HEK293 (cell line): Measurements from ENCODE around the gene HOXA11.

Experiments
- BCL11B ChIP-seq: fragments of 450-650 bp; formaldehyde crosslinking; IDR thresholded peaks from 2 replicates; pipeline ENCODE4 v1.5.1; 2016; ENCODE audit warnings: low read depth, missing biosample characterization, missing genetic modification characterization
- GLI2 ChIP-seq: fragments of 450-650 bp; formaldehyde crosslinking; IDR thresholded peaks from 2 replicates; pipeline ENCODE4; 2017; ENCODE audit warnings: missing biosample characterization, missing genetic modification characterization, low read depth, borderline replicate concordance
- OVOL3 ChIP-seq: fragments of 450-650 bp; formaldehyde crosslinking; IDR thresholded peaks from 2 replicates; pipeline ENCODE4 v1.5.1; 2016; ENCODE audit warnings: missing biosample characterization, missing genetic modification characterization
- RBAK ChIP-seq: fragments of 450-650 bp; formaldehyde crosslinking; IDR thresholded peaks from 2 replicates; pipeline ENCODE4 v1.5.1; 2016; ENCODE audit warnings: missing biosample characterization, missing genetic modification characterization
- ZBTB8A ChIP-seq: fragments of 450-650 bp; formaldehyde crosslinking; IDR thresholded peaks from 2 replicates; pipeline ENCODE4 v1.5.1; 2016; ENCODE audit warnings: missing biosample characterization, missing genetic modification characterization
- ZEB2 ChIP-seq: fragments of 450-650 bp; formaldehyde crosslinking; IDR thresholded peaks from 2 replicates; pipeline ENCODE4 v1.5.1; 2016; ENCODE audit warnings: missing biosample characterization, missing genetic modification characterization
- ZFP37 ChIP-seq: fragments of 450-650 bp; formaldehyde crosslinking; IDR thresholded peaks from 2 replicates; pipeline ENCODE4 v1.5.1; 2016; ENCODE audit warnings: missing biosample characterization, missing genetic modification characterization
- ZNF175 ChIP-seq: fragments of 450-650 bp; formaldehyde crosslinking; IDR thresholded peaks from 2 replicates; pipeline ENCODE4 v1.5.1; 2016; ENCODE audit warnings: missing biosample characterization, missing genetic modification characterization
- ZNF19 ChIP-seq: fragments of 450-650 bp; formaldehyde crosslinking; IDR thresholded peaks from 2 replicates; pipeline ENCODE4; 2016; ENCODE audit warnings: missing biosample characterization, missing genetic modification characterization, low read depth
- ZNF366 ChIP-seq: fragments of 450-650 bp; formaldehyde crosslinking; conservative IDR thresholded peaks from 2 replicates; pipeline ENCODE4 v1.5.1; 2016; ENCODE audit warnings: missing biosample characterization, missing genetic modification characterization
- ZNF433 ChIP-seq: fragments of 450-650 bp; formaldehyde crosslinking; IDR thresholded peaks from 2 replicates; pipeline ENCODE4 v1.5.1; 2016; ENCODE audit warnings: missing biosample characterization, missing genetic modification characterization, low read depth
- ZNF529 ChIP-seq: fragments of 450-650 bp; formaldehyde crosslinking; IDR thresholded peaks from 2 replicates; pipeline ENCODE4 v1.5.1; 2017; ENCODE audit warnings: missing genetic modification characterization, missing biosample characterization; ENCODE audit not compliant: insufficient replicate concordance
- ZNF548 ChIP-seq: fragments of 450-650 bp; formaldehyde crosslinking; IDR thresholded peaks from 2 replicates; pipeline ENCODE4 v1.5.1; 2016; ENCODE audit warnings: missing biosample characterization, missing genetic modification characterization
- ZNF629 ChIP-seq: fragments of 450-650 bp; formaldehyde crosslinking; IDR thresholded peaks from 2 replicates; pipeline ENCODE4 v1.5.1; 2017; ENCODE audit warnings: missing biosample characterization, missing genetic modification characterization
- ZNF654 ChIP-seq: fragments of 450-650 bp; formaldehyde crosslinking; IDR thresholded peaks from 2 replicates; pipeline ENCODE4 v1.5.1; 2016; ENCODE audit warnings: low read depth, missing biosample characterization, missing genetic modification characterization
- ZNF670 ChIP-seq: fragments of 450-650 bp; formaldehyde crosslinking; IDR thresholded peaks from 2 replicates; pipeline ENCODE4 v1.5.1; 2016; ENCODE audit warnings: missing biosample characterization, missing genetic modification characterization, low read depth
- ZNF830 ChIP-seq: fragments of 450-650 bp; IDR thresholded peaks from 2 replicates; pipeline ENCODE4 v1.5.0; 2018; ENCODE audit warnings: missing biosample characterization, missing genetic modification characterization, low read depth, mild to moderate bottlenecking, moderate library complexity
- TF ChIP-seq, protein P1 (sequence below): fragments of 450-650 bp; formaldehyde crosslinking; IDR thresholded peaks from 2 replicates; pipeline ENCODE4 v1.5.1; 2016; ENCODE audit warnings: missing biosample characterization, missing genetic modification characterization, low read depth
- TF ChIP-seq, protein P2 (sequence below): fragments of 450-650 bp; formaldehyde crosslinking; IDR thresholded peaks from 2 replicates; pipeline ENCODE4 v1.5.1; 2016; ENCODE audit warnings: missing biosample characterization, missing genetic modification characterization
- TF ChIP-seq, protein P3 (sequence below): fragments of 450-650 bp; formaldehyde crosslinking; IDR thresholded peaks from 2 replicates; pipeline ENCODE4 v1.5.1; 2016; ENCODE audit warnings: missing biosample characterization, missing genetic modification characterization
- TF ChIP-seq, protein P4 (sequence below): fragments of 450-650 bp; formaldehyde crosslinking; IDR thresholded peaks from 2 replicates; pipeline ENCODE4 v1.5.1; 2016; ENCODE audit warnings: missing biosample characterization, missing genetic modification characterization
- TF ChIP-seq, protein P5 (sequence below): fragments of 450-650 bp; formaldehyde crosslinking; IDR thresholded peaks from 2 replicates; pipeline ENCODE4 v1.5.1; 2017; ENCODE audit warnings: missing biosample characterization, missing genetic modification characterization
- TF ChIP-seq, protein P6 (sequence below): fragments of 450-650 bp; formaldehyde crosslinking; IDR thresholded peaks from 2 replicates; pipeline ENCODE4 v1.5.1; 2016; ENCODE audit warnings: missing biosample characterization, missing genetic modification characterization
- TF ChIP-seq, protein P7 (sequence below): fragments of 450-650 bp; IDR thresholded peaks from 2 replicates; pipeline ENCODE4 v1.5.1; 2018; ENCODE audit warnings: missing biosample characterization, missing genetic modification characterization
- TF ChIP-seq, protein P8 (sequence below): fragments of 450-650 bp; formaldehyde crosslinking; IDR thresholded peaks from 2 replicates; pipeline ENCODE4 v1.5.1; 2016; ENCODE audit warnings: missing biosample characterization, missing genetic modification characterization

HOXA11 gene

DNA sequence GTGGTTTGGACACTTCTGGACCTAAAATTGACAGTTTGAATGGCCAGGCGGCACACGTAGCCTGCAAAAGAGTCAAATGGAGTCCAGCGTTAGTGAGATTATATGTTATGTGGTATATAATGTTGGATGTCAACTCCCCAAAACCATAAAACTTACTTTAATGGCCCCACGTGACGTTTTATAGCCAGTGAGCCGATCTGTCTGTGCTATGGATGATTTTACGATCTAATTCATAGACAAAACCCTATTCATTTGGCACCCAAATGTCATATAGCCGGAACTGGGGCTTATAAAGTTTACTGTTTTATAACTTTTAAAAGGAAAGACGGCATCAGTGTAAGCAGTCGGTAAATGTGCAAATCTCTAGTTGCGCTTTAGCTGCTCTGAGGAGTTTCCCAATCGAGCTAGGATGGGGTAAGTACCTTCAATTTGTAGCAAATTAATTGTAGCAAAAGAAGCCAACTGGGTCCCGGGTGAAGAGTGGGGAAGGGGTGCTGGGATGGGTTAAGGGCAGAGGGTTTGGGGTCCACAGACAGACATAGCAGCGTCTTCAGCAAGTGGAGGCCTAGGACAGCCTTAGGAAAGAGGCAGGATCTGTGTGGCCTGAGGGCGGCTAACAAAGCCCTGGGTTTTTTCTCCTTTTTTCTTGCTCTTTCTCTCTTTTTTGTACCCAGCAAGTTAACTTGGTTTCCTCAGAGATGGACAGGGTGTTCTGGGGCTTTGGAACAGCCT, 44.7 kb downstream of the HOXA11 start (continued):
- TF ChIP-seq, protein P1, sequence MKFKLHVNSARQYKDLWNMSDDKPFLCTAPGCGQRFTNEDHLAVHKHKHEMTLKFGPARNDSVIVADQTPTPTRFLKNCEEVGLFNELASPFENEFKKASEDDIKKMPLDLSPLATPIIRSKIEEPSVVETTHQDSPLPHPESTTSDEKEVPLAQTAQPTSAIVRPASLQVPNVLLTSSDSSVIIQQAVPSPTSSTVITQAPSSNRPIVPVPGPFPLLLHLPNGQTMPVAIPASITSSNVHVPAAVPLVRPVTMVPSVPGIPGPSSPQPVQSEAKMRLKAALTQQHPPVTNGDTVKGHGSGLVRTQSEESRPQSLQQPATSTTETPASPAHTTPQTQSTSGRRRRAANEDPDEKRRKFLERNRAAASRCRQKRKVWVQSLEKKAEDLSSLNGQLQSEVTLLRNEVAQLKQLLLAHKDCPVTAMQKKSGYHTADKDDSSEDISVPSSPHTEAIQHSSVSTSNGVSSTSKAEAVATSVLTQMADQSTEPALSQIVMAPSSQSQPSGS (tag by site-specific recombination), result peak; percentile 46; the same call in 1 of the 2 replicates
- TF ChIP-seq, protein P2, sequence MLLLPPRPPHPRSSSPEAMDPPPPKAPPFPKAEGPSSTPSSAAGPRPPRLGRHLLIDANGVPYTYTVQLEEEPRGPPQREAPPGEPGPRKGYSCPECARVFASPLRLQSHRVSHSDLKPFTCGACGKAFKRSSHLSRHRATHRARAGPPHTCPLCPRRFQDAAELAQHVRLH (tag by site-specific recombination), result peak; percentile 94
- TF ChIP-seq ZEB2, result 0 out of 2 replicates have a peak, but pooled peaks have one; percentile 40
- no peak for TF ChIP-seq ZNF830
- peak; percentile 87 for TF ChIP-seq GLI2 (tag by site-specific recombination)
- TF ChIP-seq RBAK, result no peak
- TF ChIP-seq ZNF366 (tag by site-specific recombination), result peak; percentile 62
- no peak for TF ChIP-seq ZNF19 (tag by site-specific recombination)
- peak; percentile 28; the same call in 1 of the 2 replicates for TF ChIP-seq ZBTB8A (tag by site-specific recombination)
- peak; percentile 65; the same call in 1 of the 2 replicates for TF ChIP-seq BCL11B (tag by site-specific recombination)
- TF ChIP-seq, protein P3, sequence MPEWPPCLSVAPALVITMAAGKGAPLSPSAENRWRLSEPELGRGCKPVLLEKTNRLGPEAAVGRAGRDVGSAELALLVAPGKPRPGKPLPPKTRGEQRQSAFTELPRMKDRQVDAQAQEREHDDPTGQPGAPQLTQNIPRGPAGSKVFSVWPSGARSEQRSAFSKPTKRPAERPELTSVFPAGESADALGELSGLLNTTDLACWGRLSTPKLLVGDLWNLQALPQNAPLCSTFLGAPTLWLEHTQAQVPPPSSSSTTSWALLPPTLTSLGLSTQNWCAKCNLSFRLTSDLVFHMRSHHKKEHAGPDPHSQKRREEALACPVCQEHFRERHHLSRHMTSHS, result no peak
- TF ChIP-seq ZFP37 (tag by site-specific recombination), result no peak
- TF ChIP-seq ZNF529 (tag by site-specific recombination), result no peak
- peak; percentile 12; the same call in 1 of the 2 replicates for TF ChIP-seq ZNF654 (tag by site-specific recombination)
- TF ChIP-seq, protein P4, sequence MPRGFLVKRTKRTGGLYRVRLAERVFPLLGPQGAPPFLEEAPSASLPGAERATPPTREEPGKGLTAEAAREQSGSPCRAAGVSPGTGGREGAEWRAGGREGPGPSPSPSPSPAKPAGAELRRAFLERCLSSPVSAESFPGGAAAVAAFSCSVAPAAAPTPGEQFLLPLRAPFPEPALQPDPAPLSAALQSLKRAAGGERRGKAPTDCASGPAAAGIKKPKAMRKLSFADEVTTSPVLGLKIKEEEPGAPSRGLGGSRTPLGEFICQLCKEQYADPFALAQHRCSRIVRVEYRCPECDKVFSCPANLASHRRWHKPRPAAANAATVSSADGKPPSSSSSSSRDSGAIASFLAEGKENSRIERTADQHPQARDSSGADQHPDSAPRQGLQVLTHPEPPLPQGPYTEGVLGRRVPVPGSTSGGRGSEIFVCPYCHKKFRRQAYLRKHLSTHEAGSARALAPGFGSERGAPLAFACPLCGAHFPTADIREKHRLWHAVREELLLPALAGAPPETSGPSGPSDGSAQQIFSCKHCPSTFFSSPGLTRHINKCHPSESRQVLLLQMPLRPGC (tag by site-specific recombination), result peak; percentile 41; the same call in 1 of the 2 replicates
- TF ChIP-seq ZNF670 (tag by site-specific recombination), result no peak
- TF ChIP-seq, protein P5, sequence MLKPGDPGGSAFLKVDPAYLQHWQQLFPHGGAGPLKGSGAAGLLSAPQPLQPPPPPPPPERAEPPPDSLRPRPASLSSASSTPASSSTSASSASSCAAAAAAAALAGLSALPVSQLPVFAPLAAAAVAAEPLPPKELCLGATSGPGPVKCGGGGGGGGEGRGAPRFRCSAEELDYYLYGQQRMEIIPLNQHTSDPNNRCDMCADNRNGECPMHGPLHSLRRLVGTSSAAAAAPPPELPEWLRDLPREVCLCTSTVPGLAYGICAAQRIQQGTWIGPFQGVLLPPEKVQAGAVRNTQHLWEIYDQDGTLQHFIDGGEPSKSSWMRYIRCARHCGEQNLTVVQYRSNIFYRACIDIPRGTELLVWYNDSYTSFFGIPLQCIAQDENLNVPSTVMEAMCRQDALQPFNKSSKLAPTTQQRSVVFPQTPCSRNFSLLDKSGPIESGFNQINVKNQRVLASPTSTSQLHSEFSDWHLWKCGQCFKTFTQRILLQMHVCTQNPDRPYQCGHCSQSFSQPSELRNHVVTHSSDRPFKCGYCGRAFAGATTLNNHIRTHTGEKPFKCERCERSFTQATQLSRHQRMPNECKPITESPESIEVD (tag by site-specific recombination), result peak; percentile 99
- TF ChIP-seq, protein P6, sequence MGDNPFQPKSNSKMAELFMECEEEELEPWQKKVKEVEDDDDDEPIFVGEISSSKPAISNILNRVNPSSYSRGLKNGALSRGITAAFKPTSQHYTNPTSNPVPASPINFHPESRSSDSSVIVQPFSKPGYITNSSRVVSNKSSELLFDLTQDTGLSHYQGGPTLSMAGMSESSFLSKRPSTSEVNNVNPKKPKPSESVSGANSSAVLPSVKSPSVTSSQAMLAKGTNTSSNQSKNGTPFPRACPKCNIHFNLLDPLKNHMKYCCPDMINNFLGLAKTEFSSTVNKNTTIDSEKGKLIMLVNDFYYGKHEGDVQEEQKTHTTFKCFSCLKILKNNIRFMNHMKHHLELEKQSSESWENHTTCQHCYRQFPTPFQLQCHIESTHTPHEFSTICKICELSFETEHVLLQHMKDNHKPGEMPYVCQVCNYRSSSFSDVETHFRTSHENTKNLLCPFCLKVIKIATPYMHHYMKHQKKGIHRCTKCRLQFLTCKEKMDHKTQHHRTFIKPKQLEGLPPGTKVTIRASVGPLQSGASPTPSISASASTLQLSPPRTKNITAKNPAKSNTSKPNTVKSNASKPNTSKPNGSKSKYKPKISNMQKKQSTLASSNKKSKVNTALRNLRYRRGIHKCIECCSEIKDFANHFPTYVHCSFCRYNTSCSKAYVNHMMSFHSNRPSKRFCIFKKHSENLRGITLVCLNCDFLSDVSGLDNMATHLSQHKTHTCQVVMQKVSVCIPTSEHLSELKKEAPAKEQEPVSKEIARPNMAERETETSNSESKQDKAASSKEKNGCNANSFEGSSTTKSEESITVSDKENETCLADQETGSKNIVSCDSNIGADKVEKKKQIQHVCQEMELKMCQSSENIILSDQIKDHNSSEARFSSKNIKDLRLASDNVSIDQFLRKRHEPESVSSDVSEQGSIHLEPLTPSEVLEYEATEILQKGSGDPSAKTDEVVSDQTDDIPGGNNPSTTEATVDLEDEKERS, result no peak
- no peak for TF ChIP-seq ZNF433 (tag by site-specific recombination)
- TF ChIP-seq, protein P7, sequence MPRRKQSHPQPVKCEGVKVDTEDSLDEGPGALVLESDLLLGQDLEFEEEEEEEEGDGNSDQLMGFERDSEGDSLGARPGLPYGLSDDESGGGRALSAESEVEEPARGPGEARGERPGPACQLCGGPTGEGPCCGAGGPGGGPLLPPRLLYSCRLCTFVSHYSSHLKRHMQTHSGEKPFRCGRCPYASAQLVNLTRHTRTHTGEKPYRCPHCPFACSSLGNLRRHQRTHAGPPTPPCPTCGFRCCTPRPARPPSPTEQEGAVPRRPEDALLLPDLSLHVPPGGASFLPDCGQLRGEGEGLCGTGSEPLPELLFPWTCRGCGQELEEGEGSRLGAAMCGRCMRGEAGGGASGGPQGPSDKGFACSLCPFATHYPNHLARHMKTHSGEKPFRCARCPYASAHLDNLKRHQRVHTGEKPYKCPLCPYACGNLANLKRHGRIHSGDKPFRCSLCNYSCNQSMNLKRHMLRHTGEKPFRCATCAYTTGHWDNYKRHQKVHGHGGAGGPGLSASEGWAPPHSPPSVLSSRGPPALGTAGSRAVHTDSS (tag by site-specific recombination), result peak; percentile 14; the same call in 1 of the 2 replicates
- peak; percentile 82 for TF ChIP-seq OVOL3 (tag by site-specific recombination)
- peak; percentile 72 for TF ChIP-seq ZNF629 (tag by site-specific recombination)
- TF ChIP-seq ZNF175, result no peak
- TF ChIP-seq, protein P8, sequence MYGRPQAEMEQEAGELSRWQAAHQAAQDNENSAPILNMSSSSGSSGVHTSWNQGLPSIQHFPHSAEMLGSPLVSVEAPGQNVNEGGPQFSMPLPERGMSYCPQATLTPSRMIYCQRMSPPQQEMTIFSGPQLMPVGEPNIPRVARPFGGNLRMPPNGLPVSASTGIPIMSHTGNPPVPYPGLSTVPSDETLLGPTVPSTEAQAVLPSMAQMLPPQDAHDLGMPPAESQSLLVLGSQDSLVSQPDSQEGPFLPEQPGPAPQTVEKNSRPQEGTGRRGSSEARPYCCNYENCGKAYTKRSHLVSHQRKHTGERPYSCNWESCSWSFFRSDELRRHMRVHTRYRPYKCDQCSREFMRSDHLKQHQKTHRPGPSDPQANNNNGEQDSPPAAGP, result no peak
- TF ChIP-seq ZNF548 (tag by site-specific recombination), result no peak
